HG03103 (cell line): ENCODE data around the gene UXT.
"Not testable (repeated sequence)": the region's sequence is repeated elsewhere in the genome, so short reads cannot be mapped to it uniquely, and the experiment has no call there.

Experiments used
- ATAC-seq: cut with Tn5 transposase; IDR thresholded peaks from one replicate; pipeline ENCODE4 v1.9.1; 2021; ENCODE audit warnings: low read depth; ENCODE audit not compliant: unreplicated experiment

The UXT gene

DNA sequence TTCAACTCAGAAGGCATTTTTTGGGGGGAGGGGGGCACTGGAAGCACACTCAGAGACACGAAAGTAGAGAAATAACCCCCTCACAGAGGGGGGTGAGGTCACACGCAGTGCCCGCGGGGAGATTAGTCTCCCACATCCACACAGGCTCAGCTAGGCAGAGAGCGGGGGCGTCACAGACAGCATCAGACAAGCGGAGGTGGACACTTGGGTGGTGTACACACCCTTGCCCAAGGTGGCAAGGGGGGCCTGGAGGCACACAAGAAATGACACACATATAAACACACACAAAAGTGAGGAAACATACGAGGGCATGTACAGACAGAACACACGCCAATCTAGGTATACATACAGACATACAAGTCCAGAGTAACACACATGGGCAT, 38.7 kb downstream of the UXT start:
- no peak for ATAC-seq

DNA sequence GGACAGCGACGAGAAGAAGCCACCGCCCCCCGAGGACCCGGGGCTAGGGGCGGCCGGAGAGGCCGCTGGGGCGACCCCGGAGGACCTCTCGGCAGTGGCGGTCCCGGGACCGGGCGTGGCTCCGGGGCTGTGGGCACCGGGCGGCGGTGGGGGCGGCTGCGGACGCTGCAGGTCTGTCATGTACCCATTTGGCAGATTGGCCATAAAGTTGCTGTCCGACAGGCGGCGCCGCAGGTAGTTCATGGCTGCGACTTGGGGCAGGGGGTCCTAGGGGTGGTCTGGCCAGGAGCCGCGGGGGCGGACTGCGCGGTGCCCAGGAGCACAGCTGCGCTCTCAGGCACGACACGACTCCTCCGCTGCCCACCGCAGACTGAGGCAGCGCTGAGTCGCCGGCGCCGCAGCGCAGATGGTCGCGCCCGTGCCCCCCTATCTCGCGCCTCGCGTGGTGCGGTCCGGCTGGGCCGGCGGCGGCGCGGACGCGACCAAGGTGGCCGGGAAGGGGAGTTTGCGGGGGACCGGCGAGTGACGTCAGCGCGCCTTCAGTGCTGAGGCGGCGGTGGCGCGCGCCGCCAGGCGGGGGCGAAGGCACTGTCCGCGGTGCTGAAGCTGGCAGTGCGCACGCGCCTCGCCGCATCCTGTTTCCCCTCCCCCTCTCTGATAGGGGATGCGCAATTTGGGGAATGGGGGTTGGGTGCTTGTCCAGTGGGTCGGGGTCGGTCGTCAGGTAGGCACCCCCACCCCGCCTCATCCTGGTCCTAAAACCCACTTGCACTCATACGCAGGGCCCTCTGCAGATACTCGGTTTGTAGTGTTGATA, 39.3 kb downstream of the UXT start, which contains the start of gene SYN1:
SYN1 (minus strand) TSS at position 372 of the 817 bp plus-strand sequence; CDS start at position 243, 129 bp downstream.
- no peak for ATAC-seq

DNA sequence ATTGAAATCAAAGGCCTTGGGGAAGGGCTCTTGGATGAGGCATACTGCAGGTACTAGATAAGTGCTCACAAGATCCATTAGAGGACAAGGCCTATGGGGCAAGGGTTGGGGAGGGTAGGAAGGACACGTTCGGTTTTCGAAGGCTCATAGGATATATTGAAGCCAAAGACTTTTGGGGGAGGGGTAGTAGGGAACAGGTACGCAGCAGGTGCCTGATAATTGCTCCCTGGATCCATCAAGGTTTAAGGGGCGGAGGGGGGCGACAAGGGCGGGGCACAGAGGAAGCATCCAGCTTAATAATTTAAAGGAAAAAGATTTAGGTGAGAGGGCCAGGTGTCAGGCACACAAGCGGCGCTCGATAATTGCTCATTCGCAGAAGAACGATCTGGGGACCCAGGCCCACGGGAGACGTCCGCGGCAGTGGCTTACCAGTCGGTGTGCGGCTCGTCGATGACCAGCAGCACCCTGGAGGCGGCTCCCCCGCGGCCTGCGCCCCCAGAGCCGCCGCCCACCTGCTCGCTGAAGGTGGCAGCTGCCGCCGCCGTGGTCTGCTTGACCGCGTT, 40.0 kb downstream of the UXT start:
- no peak for ATAC-seq

DNA sequence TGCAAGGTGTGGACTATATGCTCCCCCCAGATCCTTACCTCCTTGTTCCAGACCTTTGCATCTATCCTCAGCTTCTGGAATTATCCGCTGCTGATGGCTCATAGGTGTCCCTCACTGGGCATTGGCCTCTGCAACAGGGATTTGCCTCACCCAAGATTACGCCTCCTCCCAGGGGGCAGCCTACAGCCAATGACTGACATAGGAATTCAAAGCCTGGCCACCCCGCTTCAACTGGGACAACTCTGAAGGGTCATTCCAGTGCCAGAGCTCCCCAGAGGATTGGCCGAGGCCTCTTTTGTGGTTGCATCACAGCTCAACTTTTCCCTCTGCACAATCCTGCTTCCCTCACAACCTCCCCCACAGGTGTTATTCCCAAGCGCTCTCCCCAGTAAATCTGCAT, 44.4 kb downstream of the UXT start:
- ATAC-seq: no peak

DNA sequence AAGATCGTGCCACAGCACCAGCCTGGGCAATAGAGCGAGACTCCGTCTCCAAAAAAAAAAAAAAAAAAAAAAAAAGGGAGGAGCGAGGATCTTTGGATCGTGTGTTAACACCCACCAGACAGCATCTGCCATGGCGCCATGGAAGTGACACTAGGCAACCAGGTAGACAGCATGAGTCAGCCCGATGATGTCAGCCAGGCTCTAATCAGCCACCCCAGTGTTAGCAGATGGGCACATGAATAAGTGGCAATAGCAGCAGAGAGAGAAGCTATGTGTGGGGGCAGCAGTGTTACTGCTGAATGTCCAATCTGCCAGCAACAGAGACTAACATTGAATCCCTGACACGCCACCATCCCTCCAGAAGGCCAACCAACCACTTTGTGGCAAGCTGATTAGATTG, 45.9 kb downstream of the UXT start:
- ATAC-seq: no peak

DNA sequence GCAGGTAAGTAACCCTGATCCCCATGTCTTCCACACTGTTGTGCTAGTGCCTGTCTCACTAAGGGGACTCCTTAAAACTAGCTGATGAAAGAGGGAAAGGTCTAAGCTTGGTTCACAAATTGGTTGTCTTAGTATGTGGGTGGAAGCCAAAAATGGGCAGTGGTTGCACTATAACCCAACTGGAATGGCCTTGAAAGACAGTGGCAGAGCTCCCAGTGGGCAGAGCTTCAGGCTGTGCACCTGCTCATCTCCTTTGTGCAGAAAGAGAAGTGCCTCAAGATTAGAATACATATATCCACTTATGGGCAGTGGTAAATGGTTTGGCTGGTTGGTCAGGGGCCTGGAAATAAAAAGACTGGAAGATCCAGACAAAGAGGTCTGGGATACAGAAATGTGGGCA, 46.6 kb downstream of the UXT start:
- ATAC-seq: no peak

DNA sequence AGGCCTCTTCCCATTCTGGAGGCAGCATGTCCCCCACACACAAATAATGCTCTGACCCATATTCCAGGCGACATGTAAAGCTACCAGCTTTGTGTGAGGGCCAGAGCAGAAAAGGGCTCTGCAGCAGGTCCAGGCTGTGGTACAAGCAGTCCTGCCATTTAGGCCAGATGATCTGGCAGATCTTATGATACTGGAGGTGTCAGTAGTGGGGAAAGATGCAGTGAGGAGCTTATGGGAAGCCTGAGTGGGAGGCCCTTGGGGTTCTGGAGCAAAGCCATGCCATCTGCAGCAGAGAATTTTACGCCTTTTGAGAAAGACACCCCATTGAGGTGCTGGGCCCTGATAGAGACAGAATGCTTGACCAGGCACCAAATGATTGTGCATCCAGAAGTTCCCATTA, 47.1 kb downstream of the UXT start:
- ATAC-seq: no peak

DNA sequence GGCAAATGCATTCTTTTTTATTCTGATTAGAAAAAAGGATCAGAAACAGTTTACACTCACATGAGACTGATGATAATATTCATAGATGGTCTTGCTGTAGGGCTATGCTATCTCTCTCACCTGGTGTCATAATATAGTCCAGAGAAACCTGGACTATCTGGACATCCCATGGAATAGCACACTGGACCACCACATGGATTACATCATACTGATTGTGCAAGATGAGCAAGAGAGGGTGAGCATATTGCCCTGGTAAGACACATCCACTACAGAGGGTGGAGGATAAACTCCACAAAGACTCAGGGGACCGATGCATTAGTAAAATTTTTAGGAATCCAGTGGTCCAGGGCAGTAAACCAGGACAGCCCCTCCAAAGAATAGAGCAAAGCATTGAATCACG, 47.5 kb downstream of the UXT start:
- no peak for ATAC-seq

DNA sequence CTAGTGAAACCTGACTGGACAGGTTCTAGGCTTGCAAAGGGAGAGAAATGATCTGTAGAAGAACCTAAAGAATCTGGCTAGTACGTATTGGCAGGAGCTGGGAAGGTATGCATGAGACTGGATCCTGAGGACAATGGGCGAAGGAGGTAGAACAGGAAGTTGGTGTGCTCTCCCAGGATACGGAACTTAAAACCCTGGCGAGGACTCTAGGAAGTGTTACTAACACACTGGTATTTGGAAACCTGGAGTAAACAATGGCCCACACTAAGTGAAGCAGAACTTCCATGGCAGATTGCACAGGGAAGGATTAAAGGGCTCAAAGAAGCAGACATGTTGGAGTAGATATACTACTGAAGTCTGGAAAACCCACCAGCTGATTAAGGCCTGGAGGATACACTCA, 48.5 kb downstream of the UXT start:
- no peak for ATAC-seq

DNA sequence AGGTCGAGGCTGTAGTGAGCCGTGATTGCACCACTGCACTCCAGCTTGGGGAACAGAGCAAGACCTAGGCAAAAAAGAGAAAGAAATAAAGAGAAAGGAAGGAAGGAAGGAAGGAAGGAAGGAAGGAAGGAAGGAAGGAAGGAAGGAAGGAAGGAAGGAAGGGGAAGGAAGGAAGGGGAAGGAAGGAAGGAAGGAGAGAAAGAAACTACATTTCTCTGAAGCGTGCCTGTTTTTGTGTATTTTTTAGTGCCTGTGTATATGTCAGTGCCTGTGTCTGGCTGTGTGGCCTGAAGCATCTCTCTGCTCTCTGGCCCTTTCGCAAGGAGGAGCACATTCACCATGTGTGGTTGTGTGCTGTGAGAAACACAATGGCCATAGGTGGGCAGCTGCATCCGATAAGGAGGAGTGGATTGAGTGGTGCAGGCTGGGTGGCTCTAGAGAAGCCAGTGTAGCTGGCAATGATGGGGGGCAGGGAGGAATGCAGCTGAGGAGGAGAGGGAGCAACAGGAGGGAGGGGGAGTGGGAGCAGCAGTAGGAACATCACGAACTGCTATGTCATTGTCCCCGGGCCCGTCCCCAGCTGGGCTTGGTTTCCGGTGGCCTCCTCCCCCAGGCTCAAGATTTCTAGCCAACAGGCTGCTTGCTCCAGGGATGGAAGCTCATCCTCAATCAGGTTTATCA, 50.7 kb downstream of the UXT start:
- ATAC-seq: no peak

DNA sequence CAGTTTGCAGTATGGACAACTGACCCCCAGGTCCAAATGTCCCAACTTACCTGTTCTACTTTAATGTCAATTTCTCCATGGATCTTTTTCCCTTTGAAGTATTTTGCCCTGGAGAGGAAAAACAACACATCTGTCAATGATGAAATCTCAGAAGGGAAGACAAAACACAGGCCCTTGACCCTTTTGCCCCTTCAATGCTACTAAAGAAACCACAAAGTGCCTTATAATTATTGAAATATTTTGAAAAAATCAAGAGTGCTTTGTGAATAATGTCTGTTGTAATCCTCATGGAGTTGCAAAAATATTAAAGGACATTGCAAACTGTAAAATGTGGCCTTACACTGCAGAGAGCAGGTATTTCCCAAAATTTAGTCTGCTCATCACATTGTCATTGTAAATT, 51.9 kb downstream of the UXT start:
- ATAC-seq: no peak

DNA sequence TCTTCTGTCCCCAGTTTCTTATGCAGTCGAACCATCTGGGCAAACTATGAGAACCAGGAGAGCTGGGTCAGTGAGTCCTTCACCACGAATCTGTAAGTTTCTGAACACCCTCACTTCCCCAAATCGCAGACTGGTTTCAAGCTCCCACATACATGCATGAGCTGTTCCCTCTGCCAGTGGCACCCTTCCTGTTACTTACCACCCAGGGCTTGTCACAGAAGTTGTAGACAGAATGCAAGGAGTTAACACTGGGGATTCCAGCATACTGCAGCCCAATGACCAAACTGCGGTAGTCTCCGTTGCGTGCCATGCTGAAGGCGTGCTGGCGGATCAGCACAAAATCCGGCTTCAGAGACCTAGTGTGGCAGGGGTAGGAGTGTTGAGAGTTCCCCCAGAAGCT, 54.0 kb downstream of the UXT start:
- ATAC-seq: no peak

DNA sequence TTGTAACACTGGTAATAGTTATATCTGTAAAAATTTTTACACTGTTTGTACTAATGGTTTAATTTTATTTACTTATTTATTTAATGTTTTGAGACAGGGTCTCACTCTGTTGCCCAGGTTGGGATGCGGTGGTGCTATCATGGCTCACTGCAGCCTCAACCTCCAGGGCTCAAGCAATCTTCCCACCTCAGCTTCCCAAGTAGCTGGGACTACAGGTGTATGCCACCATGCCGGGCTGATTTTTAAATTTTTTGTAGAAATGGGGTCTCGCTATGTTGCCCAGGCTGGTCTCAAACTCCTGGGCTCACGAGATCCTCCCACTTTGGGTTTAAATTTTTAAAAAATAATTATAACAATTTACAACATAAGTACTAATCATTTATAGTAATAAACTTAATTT, 55.9 kb downstream of the UXT start:
- ATAC-seq: not testable (repeated sequence)
